Peyer's patch (tissue), 4 donors: ENCODE measurements around the gene COPG2.

Source experiments
- CTCF ChIP-seq, 6 experiments: fragments of 450-650 bp in 4 of 6; fragments of 200-600 bp in 2 of 6; sonication (generic) in 1 of 6; IDR thresholded peaks; one replicate each; pipeline ENCODE4 v1.5.1; 2017 to 2019; ENCODE audit warnings: antibody characterized with exemption in 6 of 6, mild to moderate bottlenecking in 3 of 6, moderate library complexity in 1 of 6
- POLR2A ChIP-seq, 2 donors: fragments of 450-650 bp; IDR thresholded peaks; one replicate each; pipeline ENCODE4 v1.5.1; 2017; ENCODE audit warnings: antibody characterized with exemption in 2 of 2, mild to moderate bottlenecking in 2 of 2, moderate library complexity in 2 of 2

- TF ChIP-seq CTCF (IDR thresholded peaks at IDR 0.05): no peak
- TF ChIP-seq POLR2A (IDR thresholded peaks at IDR 0.05): no peak
Observed at GRCh38 chr7:130712416-130712815, 43.9 kb upstream of the COPG2 start.
